ENCODE results near the gene SUGCT. TPM values are rescaled to one million over a fixed set of nuclear protein-coding genes. Genes with fewer than 3 reads are reported as not detected.

Gene SUGCT
- total RNA-seq, 4 donors from 2014 or later: 0.83 to 7.1 (median 3.2) TPM

GRCh38 chr7:40468891-40469864 is 334.4 kb downstream of the SUGCT start:
- Histone ChIP-seq H3K27me3 (no peaks in the 10 kb centered on the region), H3K27ac (no peak overlapping the region), H3K4me3 (no peak overlapping the region), H3K9me3 (no peaks in the 10 kb centered on the region), H3K36me3 (no peaks in the 10 kb centered on the region), H3K4me1 (no peaks in the 10 kb centered on the region)
- TF ChIP-seq CTCF (IDR thresholded peaks at IDR 0.05) (no peak), POLR2A (IDR thresholded peaks at IDR 0.05) (no peak)
- no peak for DNase-seq
- intact Hi-C loops (cut with DNase I): no loop called here
- WGBS, 2 donors: 60 to 62% methylated on average over 4 of the region's 4 CpGs

- WGBS, 2 donors: 70 to 81% methylated on average over 6 of the region's 6 CpGs
- no peak for DNase-seq
- H3K27me3 ChIP-seq: no peaks in the 10 kb centered on the region
- TF ChIP-seq POLR2A (IDR thresholded peaks at IDR 0.05) (no peak), CTCF (IDR thresholded peaks at IDR 0.05) (no peak)
- H3K9me3 ChIP-seq: no peaks in the 10 kb centered on the region
- no peaks in the 10 kb centered on the region for H3K36me3 ChIP-seq
- no peak overlapping the region for H3K27ac ChIP-seq
- intact Hi-C loops (cut with DNase I): no loop called here
- H3K4me1 ChIP-seq: no peaks in the 10 kb centered on the region
- H3K4me3 ChIP-seq: no peak overlapping the region
These were observed 335.3 kb downstream of the SUGCT start for GRCh38 chr7:40470091-40470592.

GRCh38 chr7:40470817-40471216 is 336.0 kb downstream of the SUGCT start:
- no peak overlapping the region for H3K4me3 ChIP-seq
- H3K9me3 ChIP-seq: no peaks in the 10 kb centered on the region
- H3K4me1 ChIP-seq: no peaks in the 10 kb centered on the region
- no peak for DNase-seq
- WGBS, 2 donors: 64 to 93% methylated on average over 1 of the region's 1 CpG
- TF ChIP-seq CTCF (IDR thresholded peaks at IDR 0.05): no peak
- no peak for TF ChIP-seq POLR2A (IDR thresholded peaks at IDR 0.05)
- no peak overlapping the region for H3K27ac ChIP-seq
- intact Hi-C loops (cut with DNase I): no loop called here
- H3K27me3 ChIP-seq: no peaks in the 10 kb centered on the region
- no peaks in the 10 kb centered on the region for H3K36me3 ChIP-seq

- no peak for TF ChIP-seq POLR2A (IDR thresholded peaks at IDR 0.05)
- TF ChIP-seq CTCF (IDR thresholded peaks at IDR 0.05): no peak
- Histone ChIP-seq H3K27me3 (no peaks in the 10 kb centered on the region), H3K27ac (no peak overlapping the region), H3K9me3 (no peaks in the 10 kb centered on the region), H3K4me3 (no peak overlapping the region), H3K36me3 (no peaks in the 10 kb centered on the region), H3K4me1 (no peaks in the 10 kb centered on the region)
- intact Hi-C loops (cut with DNase I): no loop called here
- no peak for DNase-seq
- WGBS, 2 donors: 85 to 94% methylated on average over 4 of the region's 4 CpGs
These were observed 337.1 kb downstream of the SUGCT start for GRCh38 chr7:40471891-40472290.
